Activated effector memory CD4-positive, alpha-beta T cell treated with Interleukin-2 at 50 U/mL for 16 hours (primary cell): ENCODE results near the gene NR4A1.

Source experiments
- DNase-seq: peaks from one replicate; pipeline ENCODE4 v3.0.0-alpha.2; 2020

NR4A1 gene

DNA sequence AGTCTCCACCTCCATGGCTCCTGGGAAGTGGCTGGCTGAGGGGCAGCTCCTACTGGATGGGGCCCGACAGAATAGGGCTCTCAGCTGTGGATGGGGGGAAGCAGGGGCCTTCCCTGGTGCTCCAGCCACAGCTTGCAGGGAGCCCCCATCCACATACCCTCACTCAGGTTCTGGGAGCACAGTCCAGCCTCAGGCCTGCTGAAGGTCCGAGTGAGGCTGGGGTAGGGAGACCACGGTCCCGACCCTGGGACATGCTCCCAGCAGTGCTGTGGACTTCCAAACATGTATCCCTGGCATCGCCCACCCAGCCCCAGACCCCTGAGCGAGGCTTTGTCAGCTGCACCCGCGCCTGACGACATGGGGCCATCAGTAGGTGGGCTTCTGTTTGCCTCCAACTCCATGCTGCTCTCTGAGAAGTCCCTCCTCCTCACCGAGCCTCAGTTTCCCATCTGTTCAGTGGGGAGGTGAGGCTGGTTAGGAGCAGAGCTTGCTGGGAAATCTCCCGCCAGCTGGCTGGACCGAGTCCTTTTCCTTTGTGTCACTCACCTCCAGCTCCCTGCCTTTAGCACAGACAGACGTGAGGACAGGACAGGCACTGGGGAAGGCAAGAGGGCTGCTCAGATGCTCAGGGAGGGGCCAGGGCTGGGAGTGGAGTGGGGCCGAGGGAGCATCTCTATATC, 9.4 kb downstream of the NR4A1 start:
- DNase-seq: no peak

DNA sequence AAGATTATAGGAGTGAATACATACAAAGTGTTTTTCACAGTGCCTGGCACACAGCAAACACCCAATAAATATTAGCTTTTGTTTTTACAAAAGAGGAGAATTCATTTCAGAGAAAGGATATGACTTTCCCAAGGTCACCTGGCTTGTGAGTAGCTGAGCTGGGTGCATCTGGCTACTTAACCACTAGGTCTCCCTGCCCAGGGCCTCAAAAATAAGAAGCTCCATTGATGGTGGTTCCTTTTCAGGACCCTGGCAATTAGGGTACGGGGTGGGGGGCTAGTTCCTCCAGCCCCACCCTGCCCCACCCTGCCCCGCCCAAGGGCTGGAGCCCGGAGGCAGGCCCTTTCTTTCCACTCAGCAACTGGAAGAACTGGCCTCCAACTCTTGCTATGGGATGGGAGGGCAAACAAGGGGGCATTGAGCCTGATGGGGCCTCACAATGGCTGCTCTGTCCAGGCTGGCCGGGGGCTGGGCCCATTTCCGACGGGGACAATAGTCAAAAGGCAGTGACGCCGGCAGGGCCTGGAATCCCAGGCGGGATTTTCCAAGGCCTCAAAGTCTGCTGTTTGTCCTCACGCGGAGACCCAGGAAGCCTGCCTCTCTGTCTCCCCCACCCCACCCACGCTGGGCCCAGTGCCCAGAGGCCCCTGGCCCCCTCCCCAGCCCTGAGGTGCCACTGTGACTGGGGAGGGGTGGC, 10.4 kb downstream of the NR4A1 start:
- DNase-seq: no peak

DNA sequence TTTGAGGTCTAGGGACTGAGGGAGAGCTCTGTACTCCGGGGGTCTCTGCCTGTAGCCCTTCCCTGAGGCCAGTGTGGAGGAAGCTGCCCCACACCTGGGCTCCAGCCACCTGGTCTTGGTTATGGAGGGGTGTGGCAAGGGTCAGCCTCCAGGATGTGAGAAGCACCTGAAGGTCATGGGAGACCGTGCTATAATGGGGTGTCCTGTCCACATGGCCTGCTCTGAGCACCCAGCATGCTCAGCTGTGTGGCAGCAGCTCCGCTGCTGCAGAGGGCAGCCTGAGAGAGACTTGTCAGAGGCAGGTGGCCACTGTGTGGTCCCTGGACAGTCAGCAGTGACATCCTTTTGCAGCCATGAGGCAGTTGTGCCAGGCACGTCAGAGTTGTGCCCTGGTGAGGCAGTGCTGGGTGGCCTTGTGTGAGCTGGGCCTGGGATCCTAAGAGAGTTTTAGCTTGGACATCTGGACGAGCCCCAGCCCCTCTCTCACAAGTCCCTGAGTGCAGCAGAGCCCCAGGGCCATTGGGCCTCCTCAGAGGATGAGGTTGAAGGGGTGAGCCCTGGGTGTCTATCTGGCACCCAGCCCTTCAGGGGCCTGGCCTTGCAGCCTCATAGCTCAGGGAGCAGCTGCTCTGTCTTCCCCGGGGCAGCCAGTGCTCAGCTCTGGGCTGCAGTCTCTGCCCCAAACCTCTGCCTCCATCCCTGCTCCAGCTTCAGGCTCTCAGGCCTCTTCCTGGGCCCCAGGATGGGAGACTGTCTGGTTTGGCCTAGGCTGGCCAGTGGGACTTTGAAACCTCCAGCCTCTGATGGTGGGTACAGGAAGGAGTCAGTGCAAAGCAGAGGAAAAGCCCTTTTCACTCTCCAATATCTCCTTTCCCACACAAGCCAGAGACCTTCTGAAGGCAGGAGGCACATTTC, 11.2 kb downstream of the NR4A1 start:
- DNase-seq: no peak

DNA sequence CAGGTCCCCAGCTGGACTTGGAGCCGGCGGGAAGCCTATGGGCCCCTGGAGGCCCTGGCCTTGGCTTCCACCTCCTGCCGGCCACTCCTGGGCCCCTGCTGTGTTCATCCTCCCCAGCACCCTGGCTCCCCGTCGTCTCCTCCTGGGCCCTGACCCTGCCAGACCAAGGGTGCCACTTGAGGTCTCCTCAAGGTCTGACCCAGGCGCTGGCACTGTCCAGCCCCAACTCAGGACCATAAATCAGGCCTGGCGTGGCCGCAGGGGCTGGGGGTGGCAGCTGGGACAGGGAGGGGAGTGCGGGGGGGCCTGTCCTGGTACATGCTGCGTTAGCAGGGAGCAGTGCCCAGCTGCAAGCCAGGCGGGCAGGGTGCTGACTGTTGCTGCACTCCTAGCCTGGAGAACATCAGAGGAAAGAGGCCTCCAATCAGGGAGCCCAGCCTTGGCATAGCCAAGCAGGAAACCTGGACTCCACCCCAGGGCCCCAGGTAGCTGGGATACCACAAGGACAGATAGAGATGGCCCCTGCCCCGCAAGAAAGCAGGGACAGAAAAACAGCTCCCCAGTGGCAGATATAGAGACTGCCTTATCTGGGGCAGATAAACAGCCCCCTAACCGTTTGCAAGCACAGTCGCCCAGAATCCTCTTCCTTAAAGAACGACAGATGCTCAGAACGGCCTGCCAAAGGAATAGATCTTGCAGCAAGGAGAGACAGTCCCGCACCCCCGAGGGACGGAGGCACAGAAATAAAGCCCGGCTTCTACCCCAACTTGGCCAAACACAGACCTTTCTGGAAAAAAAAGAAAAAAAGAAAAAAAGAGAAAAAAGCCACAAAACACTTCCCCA, 12.1 kb downstream of the NR4A1 start:
- no peak for DNase-seq

DNA sequence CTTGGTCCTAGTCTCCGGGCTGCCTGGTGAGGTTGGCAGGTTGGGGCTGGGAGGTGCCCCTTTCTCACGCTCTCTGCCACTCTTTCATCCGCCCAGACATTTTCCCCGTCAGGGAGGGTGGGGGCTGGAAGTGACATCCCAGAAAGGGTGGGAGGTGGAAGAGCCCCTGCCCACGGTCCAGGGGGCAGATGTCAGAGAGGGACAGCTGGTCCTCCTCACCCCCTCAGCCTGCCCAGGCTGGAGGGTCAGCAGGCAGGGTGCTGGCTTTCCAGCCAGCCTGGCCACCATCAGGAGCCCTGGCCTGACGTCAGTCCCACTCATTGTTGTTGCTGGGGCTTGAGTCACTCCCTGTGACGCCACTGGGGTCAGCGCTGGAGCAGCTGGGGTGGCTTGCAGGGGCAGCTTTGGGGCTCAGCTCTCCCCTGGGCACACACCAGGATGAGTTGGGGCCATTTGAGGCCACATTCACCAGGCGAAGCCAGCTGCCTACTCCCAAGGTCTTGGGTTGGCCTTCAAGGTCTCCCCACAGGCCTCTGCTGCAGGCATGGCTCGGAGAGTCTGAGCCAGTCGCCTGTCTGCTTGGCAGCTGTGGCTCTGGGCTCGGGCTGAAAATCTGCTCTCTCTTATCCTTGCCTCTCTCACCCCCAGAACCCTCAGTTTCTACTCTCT, 12.9 kb downstream of the NR4A1 start:
- no peak for DNase-seq

DNA sequence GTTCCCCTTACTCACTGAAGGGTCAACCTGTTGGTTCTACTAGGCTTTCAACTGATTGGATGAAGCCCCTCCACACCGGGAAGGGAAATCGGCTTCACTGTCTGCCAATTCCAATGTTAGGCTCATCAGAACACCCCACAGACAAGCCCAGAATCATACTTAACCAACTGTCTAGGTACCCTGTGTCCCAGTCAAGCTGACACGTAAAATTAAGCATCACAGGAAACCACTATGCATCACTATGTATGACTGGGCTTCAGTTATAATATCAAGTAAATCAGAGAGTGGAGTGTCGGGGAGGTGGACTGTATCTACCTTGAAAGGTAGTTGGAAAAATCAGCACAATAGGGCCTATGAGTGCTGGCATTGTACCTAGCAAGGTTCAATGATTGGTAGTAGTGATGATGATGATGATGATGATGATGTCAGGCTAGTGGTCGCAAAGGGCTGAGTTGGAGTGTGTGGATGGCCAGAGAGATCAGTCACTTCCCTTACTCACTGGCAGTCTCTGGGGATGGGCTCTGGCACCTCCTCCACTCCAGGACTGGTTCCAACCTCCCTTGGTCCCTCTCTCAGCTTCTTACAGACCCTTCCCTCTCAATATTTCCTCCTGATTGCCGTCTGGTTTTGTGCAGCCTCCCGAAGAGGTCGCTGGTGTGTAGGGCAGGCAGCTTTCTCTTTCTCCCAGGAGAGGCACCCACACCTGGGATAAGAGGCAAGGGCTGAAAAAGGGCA, 15.3 kb downstream of the NR4A1 start:
- DNase-seq: no peak

DNA sequence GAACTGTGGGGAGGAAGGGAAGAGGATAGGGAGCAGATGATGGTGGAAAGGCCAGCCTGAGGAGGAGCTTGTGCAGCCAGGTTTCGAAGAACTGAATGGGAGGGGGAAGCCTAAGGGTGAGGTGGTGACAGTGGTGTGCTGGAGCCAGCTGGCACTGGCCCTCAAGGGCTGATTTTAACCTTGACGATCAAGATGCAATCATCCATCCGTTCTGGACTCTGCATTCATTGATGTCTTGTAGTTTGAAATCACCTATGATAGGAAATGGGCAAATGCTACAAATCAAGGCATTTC, 15.8 kb downstream of the NR4A1 start:
- no peak for DNase-seq

DNA sequence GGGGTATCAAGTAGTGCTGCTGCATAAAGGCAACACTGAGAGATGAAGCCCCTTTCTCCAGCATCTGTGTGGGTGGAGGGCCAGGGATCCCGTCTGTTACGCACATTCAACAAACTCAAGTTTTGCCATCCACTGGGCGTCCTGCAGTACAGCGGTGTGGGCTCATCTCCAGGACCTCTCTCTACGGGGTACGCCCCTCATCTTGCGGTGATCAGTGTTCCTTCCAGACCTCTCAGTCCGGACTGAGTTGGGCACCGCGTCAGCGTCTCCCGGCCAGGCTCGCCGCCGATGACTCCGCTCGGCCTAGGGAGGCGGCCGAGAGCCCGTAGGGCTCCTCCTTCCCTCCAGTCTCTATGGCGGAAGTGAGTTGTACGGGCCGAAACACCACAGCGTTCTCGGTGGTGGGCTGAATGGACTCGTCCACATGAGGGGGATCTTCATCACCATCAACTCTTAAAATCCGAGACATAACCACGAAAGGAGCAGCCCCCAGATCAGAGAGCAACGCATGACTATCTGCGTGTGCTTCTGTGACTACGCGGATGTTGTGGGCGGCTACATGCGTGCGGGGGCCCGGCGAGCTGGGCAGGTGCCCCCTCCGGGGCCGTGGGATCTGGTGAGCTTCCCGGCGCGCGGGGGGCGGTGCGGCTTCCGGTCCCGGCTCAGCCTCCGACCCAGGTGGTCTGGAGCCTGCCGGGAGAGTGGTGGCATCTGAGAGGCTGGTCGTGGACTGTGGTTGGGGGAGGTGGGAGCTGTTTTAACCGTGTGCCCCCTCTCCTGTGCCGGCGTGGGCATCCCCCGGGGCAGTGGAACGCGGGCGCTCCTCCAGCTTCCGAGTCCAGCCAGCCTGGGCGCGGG, 18.3 kb downstream of the NR4A1 start, which contains the start of gene ATG101:
TSS of gene ATG101 (plus strand) at position 652 of the 858 bp plus-strand sequence. CDS start 3,673 bp downstream, outside the sequence.
- peak; percentile 80 for DNase-seq

DNA sequence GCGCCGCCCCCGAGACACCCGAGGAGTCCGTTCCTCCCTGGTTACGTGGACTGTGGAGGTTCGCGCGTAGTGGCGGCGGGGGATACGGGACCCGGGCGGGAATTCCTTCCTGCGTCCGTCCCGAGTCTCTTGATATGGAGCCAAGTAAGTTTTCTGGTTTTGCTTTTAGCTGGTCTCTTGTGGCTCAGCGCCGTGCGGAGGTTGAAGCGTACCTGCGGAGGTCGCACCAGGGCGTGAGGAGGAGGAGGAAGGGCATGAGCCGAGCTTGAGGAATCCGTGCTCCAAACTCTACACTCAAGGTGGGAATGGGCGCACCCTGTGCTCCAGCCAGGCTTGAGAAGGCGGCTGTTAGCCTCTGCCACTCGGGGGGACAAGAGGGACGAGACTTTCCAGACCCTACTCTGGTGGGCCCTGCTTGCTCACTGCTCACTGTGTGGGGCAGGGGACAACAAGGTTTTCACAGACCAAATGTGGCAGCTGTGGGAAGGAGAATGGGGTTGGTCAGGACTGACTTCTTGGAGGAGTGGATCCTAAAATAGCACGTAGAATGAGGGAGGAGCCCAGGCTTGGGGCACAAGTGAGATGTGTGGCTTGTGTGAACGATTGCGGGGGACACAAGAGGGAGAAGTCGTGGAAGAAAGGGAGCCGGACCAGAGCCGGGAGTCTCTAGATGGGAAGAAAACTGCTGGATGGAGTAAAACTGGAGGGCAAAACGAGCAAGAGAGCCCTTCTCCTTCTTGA, 19.1 kb downstream of the NR4A1 start:
- DNase-seq: no peak

DNA sequence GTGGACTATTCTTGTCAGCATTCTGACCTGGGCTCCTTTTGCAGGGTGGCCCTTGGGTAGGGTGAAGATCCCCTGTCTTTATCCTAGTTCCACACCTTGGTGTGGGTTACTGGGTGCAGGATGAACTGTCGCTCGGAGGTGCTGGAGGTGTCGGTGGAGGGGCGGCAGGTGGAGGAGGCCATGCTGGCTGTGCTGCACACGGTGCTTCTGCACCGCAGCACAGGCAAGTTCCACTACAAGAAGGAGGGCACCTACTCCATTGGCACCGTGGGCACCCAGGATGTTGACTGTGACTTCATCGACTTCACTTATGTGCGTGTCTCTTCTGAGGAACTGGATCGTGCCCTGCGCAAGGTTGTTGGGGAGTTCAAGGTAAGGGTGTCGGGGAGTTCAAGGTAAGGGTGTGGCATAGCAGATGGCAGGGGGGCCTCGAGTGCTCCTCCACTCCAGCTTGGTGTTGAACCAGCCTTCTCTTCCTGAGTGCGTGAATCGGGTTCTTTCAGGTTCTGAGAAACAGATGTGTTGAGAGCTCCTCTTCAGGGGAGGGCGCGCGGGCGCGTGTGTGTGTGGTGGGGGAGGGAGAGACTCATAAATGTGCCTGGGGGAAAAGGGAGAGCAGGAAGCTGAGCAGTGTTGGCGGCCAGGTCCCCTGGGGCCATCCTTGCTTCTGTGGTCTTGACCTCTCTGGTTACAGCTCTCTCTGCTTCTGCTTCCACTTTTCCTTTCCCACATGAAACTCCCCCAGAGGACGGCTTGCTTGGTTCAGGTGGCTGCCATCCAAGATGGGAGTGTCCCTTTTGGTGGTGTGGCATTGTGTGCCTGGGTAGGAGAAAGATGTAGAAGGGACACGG, 22.5 kb downstream of the NR4A1 start:
- DNase-seq: no peak

DNA sequence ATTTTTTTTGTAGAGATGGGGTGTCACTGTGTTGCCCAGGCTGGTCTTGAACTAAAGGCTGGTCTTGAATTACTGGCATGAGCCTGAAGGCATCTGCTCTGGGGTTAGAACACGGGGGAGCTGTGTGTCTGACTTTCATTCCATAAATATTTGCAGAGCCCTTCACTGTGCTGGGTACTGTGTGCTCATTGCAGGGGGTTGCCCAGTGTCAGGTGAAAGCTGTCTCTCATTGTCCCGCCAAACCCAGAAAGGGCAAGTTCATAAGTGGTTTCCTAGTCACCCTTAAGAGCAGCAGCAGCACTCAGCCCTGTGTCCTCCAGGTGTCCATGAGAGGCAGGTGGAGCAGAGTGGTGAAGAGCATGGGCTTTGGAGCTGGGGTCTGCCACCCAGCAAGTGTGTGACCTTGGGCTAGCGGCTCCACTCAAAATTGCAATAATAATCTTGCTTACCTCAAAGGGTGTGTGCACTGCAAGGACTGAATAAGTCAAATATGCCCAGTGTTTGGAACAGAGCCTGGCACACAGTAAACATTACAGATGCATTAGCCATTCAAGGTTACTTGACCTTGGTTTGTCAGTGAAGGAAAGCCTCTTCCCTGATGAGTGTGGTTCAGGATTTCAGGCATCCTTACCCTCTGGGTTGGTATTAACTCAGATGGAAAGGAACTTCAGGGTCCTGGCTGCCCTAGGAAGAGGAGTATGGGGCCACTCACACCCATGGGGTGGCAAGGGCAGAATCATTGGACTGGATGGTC, 23.9 kb downstream of the NR4A1 start:
- DNase-seq: no peak

DNA sequence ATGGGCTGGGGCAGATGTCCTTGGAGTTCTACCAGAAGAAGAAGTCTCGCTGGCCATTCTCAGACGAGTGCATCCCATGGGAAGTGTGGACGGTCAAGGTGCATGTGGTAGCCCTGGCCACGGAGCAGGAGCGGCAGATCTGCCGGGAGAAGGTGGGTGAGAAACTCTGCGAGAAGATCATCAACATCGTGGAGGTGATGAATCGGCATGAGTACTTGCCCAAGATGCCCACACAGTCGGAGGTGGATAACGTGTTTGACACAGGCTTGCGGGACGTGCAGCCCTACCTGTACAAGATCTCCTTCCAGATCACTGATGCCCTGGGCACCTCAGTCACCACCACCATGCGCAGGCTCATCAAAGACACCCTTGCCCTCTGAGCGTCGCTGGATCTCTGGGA, 25.6 kb downstream of the NR4A1 start:
- DNase-seq: no peak

DNA sequence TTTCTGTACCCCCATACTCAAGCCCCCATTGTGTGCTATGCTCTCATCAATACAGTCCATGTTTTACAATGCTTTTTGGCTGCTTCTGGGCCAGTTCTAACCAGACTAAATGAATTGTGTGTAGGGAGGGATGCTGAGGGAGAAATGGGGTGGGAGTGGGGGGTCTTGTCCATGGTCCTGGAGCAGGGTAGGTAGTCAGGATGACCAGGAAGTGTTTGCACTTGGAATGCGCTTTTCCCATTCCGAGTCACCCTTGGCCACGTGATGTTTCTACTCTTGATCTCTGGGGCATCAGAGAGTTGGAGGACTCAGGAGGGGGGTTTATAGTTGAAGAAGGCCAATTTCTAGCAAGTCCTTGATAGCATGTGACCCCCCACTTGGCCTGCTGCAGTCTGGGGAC, 27.0 kb downstream of the NR4A1 start:
- DNase-seq: no peak

DNA sequence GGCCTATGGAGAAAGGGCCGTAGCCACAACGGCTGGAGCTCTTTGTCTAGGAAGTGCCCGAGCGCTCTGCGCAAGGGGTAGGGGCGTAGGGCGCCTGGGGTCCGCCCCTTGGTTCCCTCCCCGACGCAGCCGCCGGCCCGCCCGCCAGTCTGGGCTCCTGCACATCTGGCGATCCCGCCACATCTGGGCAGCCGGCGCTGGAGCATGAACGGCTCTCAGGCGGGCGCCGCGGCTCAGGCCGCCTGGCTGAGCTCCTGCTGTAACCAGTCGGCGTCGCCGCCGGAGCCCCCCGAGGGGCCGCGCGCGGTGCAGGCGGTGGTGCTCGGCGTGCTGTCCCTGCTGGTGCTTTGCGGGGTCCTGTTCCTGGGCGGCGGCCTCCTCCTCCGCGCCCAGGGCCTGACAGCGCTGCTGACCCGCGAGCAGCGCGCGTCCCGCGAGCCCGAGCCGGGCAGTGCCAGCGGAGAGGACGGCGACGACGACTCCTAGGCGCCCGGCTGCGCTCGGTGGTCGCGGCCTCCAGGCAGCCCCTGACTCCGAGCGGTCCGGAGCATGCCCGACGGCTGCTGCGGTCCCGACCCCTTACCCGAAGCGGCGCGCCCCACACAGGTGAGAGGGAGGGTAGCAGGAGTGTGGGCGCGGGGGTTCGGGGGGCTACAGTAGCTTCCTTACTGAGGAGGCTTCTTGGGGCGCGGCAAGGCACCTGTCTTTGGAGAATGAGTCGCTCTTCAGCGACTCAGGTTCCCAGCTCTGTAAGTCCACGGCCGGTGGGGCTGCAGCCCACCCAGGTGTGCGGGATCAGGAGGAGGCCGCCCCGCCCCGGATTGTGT, 28.5 kb downstream of the NR4A1 start, which contains the start of gene SMIM41:
TSS of gene SMIM41 (plus strand) at position 129 of the 827 bp plus-strand sequence. CDS start at position 205, 76 bp downstream.
- no peak for DNase-seq

DNA sequence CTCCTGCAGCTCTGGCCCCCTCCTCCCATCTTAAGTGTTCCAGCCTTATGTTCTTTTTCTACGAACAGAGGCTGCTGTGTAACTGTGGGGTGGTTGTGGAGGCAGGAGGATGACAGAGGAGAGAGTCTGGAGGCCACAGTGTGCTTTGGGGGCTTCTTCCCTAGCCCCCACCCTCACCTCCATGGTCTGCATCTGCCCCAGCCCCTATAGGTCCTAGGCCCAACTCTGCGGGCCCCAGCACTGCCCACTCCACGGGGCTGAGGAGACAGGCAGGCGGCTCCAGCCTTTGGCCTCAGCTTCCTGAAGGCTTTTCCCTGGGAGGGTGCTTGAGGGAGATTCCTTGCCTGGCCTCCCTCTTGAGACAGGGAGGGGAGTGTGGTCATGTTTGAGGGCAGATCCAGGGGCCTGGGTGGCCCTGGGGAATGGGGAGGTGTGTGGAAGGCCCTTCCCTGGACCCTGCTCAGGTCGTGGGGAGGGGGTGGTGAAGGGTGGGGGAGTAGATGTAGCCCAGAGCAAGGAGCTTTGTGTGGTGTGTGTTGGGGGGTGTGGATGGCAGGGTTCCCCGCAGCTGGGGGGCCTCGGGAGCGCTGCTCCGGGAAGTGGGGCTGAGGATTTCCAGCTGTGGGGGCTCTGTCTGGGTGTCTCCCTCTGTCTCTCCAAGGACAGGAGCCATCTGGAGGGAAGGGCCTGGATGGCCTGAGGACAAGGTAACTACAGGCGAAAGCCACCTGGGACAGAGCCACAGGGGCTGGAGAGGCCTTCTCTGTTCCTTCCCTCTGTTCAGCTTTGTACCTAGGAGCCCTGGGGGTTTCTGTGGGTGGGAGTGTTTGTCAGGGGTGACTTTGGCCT, 29.4 kb downstream of the NR4A1 start:
- DNase-seq: no peak

DNA sequence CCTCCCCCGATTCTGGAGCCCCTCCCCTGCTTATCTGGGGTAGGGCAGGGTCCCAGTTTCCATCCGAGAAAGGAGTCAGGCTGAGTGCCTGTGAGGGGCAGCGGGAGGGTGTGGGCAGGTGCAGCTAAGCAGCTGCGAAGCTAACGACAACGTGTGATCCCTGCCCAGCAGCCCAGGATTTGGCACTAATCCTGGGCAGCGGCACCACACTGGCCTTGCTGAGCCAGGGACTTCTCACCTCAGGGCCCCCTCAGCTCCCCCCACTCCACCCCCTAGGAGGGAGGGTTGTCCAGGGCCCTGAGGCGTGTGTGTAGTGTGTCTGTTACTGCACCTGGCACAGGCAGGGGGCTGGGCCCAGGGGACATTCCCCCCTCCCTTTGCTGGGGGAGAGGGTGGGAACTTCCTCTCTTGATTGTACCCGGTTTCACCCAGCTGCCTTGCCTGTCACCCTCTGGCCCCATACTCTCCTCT, 30.1 kb downstream of the NR4A1 start:
- no peak for DNase-seq
